CD4-positive, alpha-beta memory T cell (primary cell): ENCODE data around the gene TBC1D7. TPM values are rescaled to one million over a fixed set of nuclear protein-coding genes. Genes with fewer than 3 reads are reported as not detected.

Experiments used
- CTCF ChIA-PET: fragments of 350-600 bp; sonication (Branson Sonifier 250); formaldehyde crosslinking; loops from one replicate; lab custom pipeline; 2021; ENCODE audit warnings: inconsistent platforms; ENCODE audit not compliant: partially characterized antibody; lab: Charles Lee
- POLR2A ChIA-PET: fragments of 350-600 bp; sonication (Branson Sonifier 250); formaldehyde crosslinking; loops from one replicate; lab custom pipeline; 2021; ENCODE audit not compliant: partially characterized antibody; lab: Charles Lee
- DNase-seq, 5 donors: peaks; one replicate each; pipeline versions ENCODE4 v3.0.0 to v3.0.0-alpha.2; 2020 to 2022; ENCODE audit warnings: mixed read lengths in 1 of 5
- H3K27ac ChIP-seq: one replicate; pipeline ENCODE4 v1.7.0; 2013; ENCODE audit warnings: low read depth, low read length
- H3K27me3 ChIP-seq: 2 replicates; pipeline ENCODE4 v1.7.0; 2013; ENCODE audit warnings: mild to moderate bottlenecking, low read length, moderate library complexity; ENCODE audit not compliant: insufficient read depth
- H3K36me3 ChIP-seq: 2 replicates; pipeline ENCODE4 v1.7.0; 2013; ENCODE audit warnings: mild to moderate bottlenecking, low read length, moderate library complexity; ENCODE audit not compliant: insufficient read depth
- H3K4me1 ChIP-seq: 2 replicates; pipeline ENCODE4 v1.7.0; 2013; ENCODE audit warnings: mild to moderate bottlenecking, low read length, moderate library complexity; ENCODE audit not compliant: insufficient read depth
- H3K4me3 ChIP-seq, 2 donors: one replicate each; pipeline ENCODE4 v1.7.0; 2013; ENCODE audit warnings: low read length in 2 of 2, mild to moderate bottlenecking in 1 of 2
- H3K9me3 ChIP-seq, 2 donors: one replicate each; pipeline ENCODE4 v1.7.0; 2013; ENCODE audit warnings: low read length in 2 of 2, control low read depth in 1 of 2; ENCODE audit not compliant: control insufficient read depth in 1 of 2
- H3K27ac Mint-ChIP-seq, 7 donors: one replicate each; pipeline ENCODE4 v1.8.0; 2020 to 2021; ENCODE audit warnings: mixed read lengths in 7 of 7, mild to moderate bottlenecking in 6 of 7, inconsistent platforms in 3 of 7, moderate library complexity in 3 of 7
- H3K27me3 Mint-ChIP-seq, 2 donors: one replicate each; pipeline ENCODE4 v1.8.0; 2020 to 2021; ENCODE audit warnings: mixed read lengths in 2 of 2
- H3K36me3 Mint-ChIP-seq, 2 donors: one replicate each; pipeline ENCODE4 v1.8.0; 2020 to 2021; ENCODE audit warnings: mixed read lengths in 2 of 2, inconsistent platforms in 1 of 2, mild to moderate bottlenecking in 1 of 2
- H3K4me1 Mint-ChIP-seq, 4 donors: one replicate each; pipeline ENCODE4 v1.8.0; 2020 to 2021; ENCODE audit warnings: mixed read lengths in 4 of 4, mild to moderate bottlenecking in 1 of 4
- H3K4me3 Mint-ChIP-seq, 8 donors: one replicate each; pipeline ENCODE4 v1.8.0; 2020 to 2021; ENCODE audit warnings: mixed read lengths in 8 of 8, mild to moderate bottlenecking in 7 of 8, moderate library complexity in 6 of 8, inconsistent platforms in 3 of 8
- H3K9me3 Mint-ChIP-seq, 8 donors: one replicate each; pipeline ENCODE4 v1.8.0; 2020 to 2021; ENCODE audit warnings: mixed read lengths in 8 of 8, mild to moderate bottlenecking in 5 of 8, inconsistent platforms in 3 of 8, moderate library complexity in 1 of 8
- intact Hi-C: fragments of 100-400 bp; cut with micrococcal nuclease; formaldehyde crosslinking; loops from one replicate; pipeline ENCODE4 v1.15.1; 2023
- polyA plus RNA-seq, 2 donors: library from polyadenylated mRNA; unstranded; fragments of 300-500 nt; fragmentation: Illumina TruSeq; gene quantifications; one replicate each; pipeline ENCODE4 v1.2.3, GENCODE V29; 2021
- total RNA-seq, 2 experiments: library from RNA; stranded (reverse); gene quantifications; one replicate each; pipeline ENCODE4 v1.2.3, GENCODE V29; 2021

TBC1D7 gene
- total and polyA plus RNA-seq, 4 experiments from 2014 or later = 12.6 to 24.5 (median 14.7) TPM

- H3K27ac Mint-ChIP-seq = no peak overlapping the region
- intact Hi-C loops = loop anchor here (10.0 kb wide), 1 partner anchor 1925 kb away; the partner anchor contains the start of gene JARID2
- peaks cover 0 to 2% (median 0%) of the 10 kb centered on the region in 4 donors for H3K4me1 Mint-ChIP-seq
- no peaks in the 10 kb centered on the region for H3K9me3 ChIP-seq
- ChIA-PET POLR2A (no interaction called here), CTCF (no interaction called here)
- no peak for DNase-seq
- no peak overlapping the region for H3K27ac ChIP-seq
- H3K4me3 ChIP-seq = no peak overlapping the region
- no peak overlapping the region for H3K4me3 Mint-ChIP-seq
- peaks cover 50% of the 10 kb centered on the region for H3K36me3 ChIP-seq
- no peaks in the 10 kb centered on the region for H3K27me3 ChIP-seq
- H3K27me3 Mint-ChIP-seq = no peaks in the 10 kb centered on the region
- no peaks in the 10 kb centered on the region for H3K9me3 Mint-ChIP-seq
- peaks cover 81 to 82% of the 10 kb centered on the region in 2 donors for H3K36me3 Mint-ChIP-seq
- no peaks in the 10 kb centered on the region for H3K4me1 ChIP-seq
Observed at GRCh38 chr6:13319891-13320564, 8.3 kb downstream of the TBC1D7 start.

- no peak for DNase-seq
- Mint-ChIP-seq H3K9me3 (no peaks in the 10 kb centered on the region), H3K27ac (no peak overlapping the region), H3K27me3 (no peaks in the 10 kb centered on the region), H3K36me3 (peaks cover 72 to 81% of the 10 kb centered on the region in 2 donors), H3K4me3 (no peak overlapping the region), H3K4me1 (peaks cover 0 to 2% (median 0%) of the 10 kb centered on the region in 4 donors)
- ChIA-PET CTCF (no interaction called here), POLR2A (interaction anchor here (0.7 kb wide), 1 partner anchor 1118 kb away, joined by 4 read pairs; no protein-coding TSS in a partner anchor)
- peaks cover 43% of the 10 kb centered on the region for H3K36me3 ChIP-seq
- H3K27ac ChIP-seq = no peak overlapping the region
- H3K9me3 ChIP-seq = no peaks in the 10 kb centered on the region
- H3K4me3 ChIP-seq = no peak overlapping the region
- intact Hi-C loops = no loop called here
- H3K27me3 ChIP-seq = no peaks in the 10 kb centered on the region
- H3K4me1 ChIP-seq = no peaks in the 10 kb centered on the region
Observed at GRCh38 chr6:13318821-13319220, 9.5 kb downstream of the TBC1D7 start.

- Histone ChIP-seq H3K4me3 (no peak overlapping the region), H3K27ac (no peak overlapping the region), H3K36me3 (peaks cover 43% of the 10 kb centered on the region), H3K4me1 (no peaks in the 10 kb centered on the region), H3K9me3 (no peaks in the 10 kb centered on the region), H3K27me3 (no peaks in the 10 kb centered on the region)
- no peaks in the 10 kb centered on the region for H3K9me3 Mint-ChIP-seq
- H3K36me3 Mint-ChIP-seq = peaks cover 72 to 81% of the 10 kb centered on the region in 2 donors
- peaks cover 0 to 2% (median 0%) of the 10 kb centered on the region in 4 donors for H3K4me1 Mint-ChIP-seq
- H3K27me3 Mint-ChIP-seq = no peaks in the 10 kb centered on the region
- intact Hi-C loops = no loop called here
- H3K4me3 Mint-ChIP-seq = no peak overlapping the region
- H3K27ac Mint-ChIP-seq = peak overlapping the region in 1 of 7 donors; percentile 55
- DNase-seq = no peak
- CTCF ChIA-PET = no interaction called here
- POLR2A ChIA-PET = interaction anchor here (1.4 kb wide), 1 partner anchor 12 kb away, joined by 5 read pairs; the partner anchor contains the start of gene TBC1D7
Observed at GRCh38 chr6:13315896-13316295, 12.4 kb downstream of the TBC1D7 start.

GRCh38 chr6:13314806-13315205 lies 13.5 kb downstream of the TBC1D7 start:
- no peak for DNase-seq
- peaks cover 33% of the 10 kb centered on the region for H3K36me3 ChIP-seq
- ChIA-PET CTCF (no interaction called here), POLR2A (interaction anchor here (1.0 kb wide), 1 partner anchor 13 kb away, joined by 5 read pairs; the partner anchor contains the start of gene TBC1D7)
- H3K27ac ChIP-seq = no peak overlapping the region
- no peaks in the 10 kb centered on the region for H3K9me3 Mint-ChIP-seq
- intact Hi-C loops = no loop called here
- no peaks in the 10 kb centered on the region for H3K27me3 ChIP-seq
- H3K4me1 ChIP-seq = no peaks in the 10 kb centered on the region
- H3K4me1 Mint-ChIP-seq = peaks cover 0 to 2% (median 0%) of the 10 kb centered on the region in 4 donors
- H3K27me3 Mint-ChIP-seq = no peaks in the 10 kb centered on the region
- no peak overlapping the region for H3K27ac Mint-ChIP-seq
- no peak overlapping the region for H3K4me3 Mint-ChIP-seq
- H3K4me3 ChIP-seq = no peak overlapping the region
- H3K36me3 Mint-ChIP-seq = peaks cover 63 to 72% of the 10 kb centered on the region in 2 donors
- H3K9me3 ChIP-seq = no peaks in the 10 kb centered on the region

GRCh38 chr6:13311155-13311554 lies 17.2 kb downstream of the TBC1D7 start:
- Histone ChIP-seq H3K4me3 (no peak overlapping the region), H3K27ac (no peak overlapping the region), H3K9me3 (no peaks in the 10 kb centered on the region), H3K36me3 (peaks cover 14% of the 10 kb centered on the region), H3K4me1 (no peaks in the 10 kb centered on the region), H3K27me3 (no peaks in the 10 kb centered on the region)
- intact Hi-C loops = no loop called here
- Mint-ChIP-seq H3K4me1 (peaks cover 0 to 4% (median 1%) of the 10 kb centered on the region in 4 donors), H3K9me3 (no peaks in the 10 kb centered on the region), H3K36me3 (peaks cover 62 to 71% of the 10 kb centered on the region in 2 donors), H3K27ac (no peak overlapping the region), H3K27me3 (no peaks in the 10 kb centered on the region), H3K4me3 (no peak overlapping the region)
- POLR2A ChIA-PET = no interaction called here
- CTCF ChIA-PET = no interaction called here
- no peak for DNase-seq

GRCh38 chr6:13308332-13308731 lies 20.0 kb downstream of the TBC1D7 start:
- H3K9me3 Mint-ChIP-seq = no peaks in the 10 kb centered on the region
- no peak for DNase-seq
- CTCF ChIA-PET = no interaction called here
- no peaks in the 10 kb centered on the region for H3K27me3 Mint-ChIP-seq
- Histone ChIP-seq H3K36me3 (peaks cover 19% of the 10 kb centered on the region), H3K27ac (no peak overlapping the region), H3K9me3 (no peaks in the 10 kb centered on the region), H3K4me3 (no peak overlapping the region), H3K4me1 (peaks cover 9% of the 10 kb centered on the region), H3K27me3 (no peaks in the 10 kb centered on the region)
- intact Hi-C loops = no loop called here
- H3K4me1 Mint-ChIP-seq = peaks cover 2 to 8% (median 6%) of the 10 kb centered on the region in 4 donors
- POLR2A ChIA-PET = interaction anchor here (0.6 kb wide), 1 partner anchor 20 kb away, joined by 3 read pairs; the partner anchor contains the start of gene TBC1D7
- H3K36me3 Mint-ChIP-seq = peaks cover 52 to 66% of the 10 kb centered on the region in 2 donors
- H3K27ac Mint-ChIP-seq = no peak overlapping the region
- no peak overlapping the region for H3K4me3 Mint-ChIP-seq

- H3K4me1 ChIP-seq = peaks cover 17% of the 10 kb centered on the region
- no peaks in the 10 kb centered on the region for H3K9me3 Mint-ChIP-seq
- H3K36me3 Mint-ChIP-seq = peaks cover 50 to 68% of the 10 kb centered on the region in 2 donors
- no peaks in the 10 kb centered on the region for H3K27me3 Mint-ChIP-seq
- H3K27ac Mint-ChIP-seq = peak overlapping the region in 1 of 7 donors; percentile 37
- H3K36me3 ChIP-seq = peaks cover 19% of the 10 kb centered on the region
- no peak overlapping the region for H3K4me3 ChIP-seq
- no peaks in the 10 kb centered on the region for H3K9me3 ChIP-seq
- intact Hi-C loops = no loop called here
- POLR2A ChIA-PET = interaction anchor here (0.6 kb wide), 1 partner anchor 21 kb away, joined by 3 read pairs; the partner anchor contains the start of gene TBC1D7
- no peak for DNase-seq
- H3K4me3 Mint-ChIP-seq = no peak overlapping the region
- no peak overlapping the region for H3K27ac ChIP-seq
- H3K4me1 Mint-ChIP-seq = peaks cover 6 to 14% (median 13%) of the 10 kb centered on the region in 4 donors
- H3K27me3 ChIP-seq = no peaks in the 10 kb centered on the region
- CTCF ChIA-PET = no interaction called here
Observed at GRCh38 chr6:13307508-13307995, 20.8 kb downstream of the TBC1D7 start.
